K562 (cell line): ENCODE data around the gene RAB3C. TPM values are rescaled to one million over a fixed set of nuclear protein-coding genes. Genes with fewer than 3 reads are reported as not detected.

ENCODE experiments used
- ATAC-seq: fragments of 200-7000 bp; cut with Tn5 transposase; 3 replicates; pipeline ENCODE4 v1.9.1; 2020; ENCODE audit warnings: moderate library complexity
- BruUV-seq: library from RNA; stranded (reverse); fragments of 400-500 nt; replicated peaks from 2 replicates; lab custom pipeline; 2021; lab: Mats Ljungman, UMichigan
- CTCF ChIA-PET: fragments of 300-600 bp; formaldehyde crosslinking; extraction: SDS; loops from one replicate; lab custom pipeline; 2021; ENCODE audit warnings: low intra/inter-chr PET ratio; lab: Yijun Ruan, JAX
- POLR2A ChIA-PET: fragments of 300-600, 350-650 bp; sonication (Branson Sonifier 250); formaldehyde crosslinking; extraction: SDS; loops from one replicate; lab custom pipeline; 2021; ENCODE audit warnings: antibody characterized with exemption, inconsistent platforms; lab: Yijun Ruan, JAX
- DNase-seq, 4 experiments: peaks; one replicate each; pipeline versions ENCODE4 v3.0.0 to v3.0.0-alpha.2; 2011 to 2018; ENCODE audit warnings: low spot score in 3 of 4, mixed read lengths in 3 of 4; ENCODE audit errors: extremely low read depth in 1 of 4
- FAIRE-seq: peaks from 2 replicates; lab custom pipeline; 2011; peaks lifted over from hg19 to GRCh38; lab: Jason Lieb, UNC
- H2AFZ ChIP-seq: 2 replicates; pipeline ENCODE4 v1.6.0; 2011; ENCODE audit warnings: low read depth, low read length, control low read depth, inconsistent platforms
- H3K27ac ChIP-seq: fragments of 200-600 bp; 3 replicates; pipeline ENCODE4 v1.8.0; 2011; ENCODE audit warnings: low read depth, mild to moderate bottlenecking, control low read depth, inconsistent platforms, low read length, moderate library complexity, mixed read lengths; ENCODE audit errors: extremely low read depth
- H3K27me3 ChIP-seq, 2 experiments: fragments of 300-600 bp in 1 of 2; 2 replicates in 1 of 2; 3 replicates in 1 of 2; pipeline versions ENCODE4 v1.6.0 to v1.8.0; 2011; ENCODE audit warnings: inconsistent platforms in 2 of 2, low read length in 2 of 2, mild to moderate bottlenecking in 1 of 2, mixed read lengths in 1 of 2, moderate library complexity in 1 of 2; ENCODE audit not compliant: control insufficient read depth in 2 of 2, insufficient read depth in 2 of 2
- H3K36me3 ChIP-seq: fragments of 300-600 bp; 3 replicates; pipeline ENCODE4 v1.8.0; 2011; ENCODE audit warnings: mild to moderate bottlenecking, low read length, inconsistent platforms; ENCODE audit not compliant: control insufficient read depth, insufficient read depth
- H3K4me1 ChIP-seq, 2 experiments: fragments of 200-600 bp in 1 of 2; replicated peaks in 1 of 2; 2 replicates in 1 of 2; 3 replicates in 1 of 2; pipeline versions ENCODE4 v1.5.1 to v1.8.0; 2011; ENCODE audit warnings: inconsistent platforms in 2 of 2, low read length in 2 of 2, mild to moderate bottlenecking in 1 of 2, mixed read lengths in 1 of 2, moderate library complexity in 1 of 2; ENCODE audit not compliant: control insufficient read depth in 2 of 2, insufficient read depth in 2 of 2
- H3K4me2 ChIP-seq: 2 replicates; pipeline ENCODE4 v1.6.1; 2011; ENCODE audit warnings: low read length, control low read depth, inconsistent platforms, mixed read lengths; ENCODE audit not compliant: insufficient read depth
- H3K4me3 ChIP-seq: fragments of 200-600 bp; sonication (generic), shearing (Covaris generic); 2 replicates; pipeline ENCODE4 v1.5.1; 2016; ENCODE audit warnings: control low read depth, inconsistent platforms
- H3K79me2 ChIP-seq: fragments of 200-600 bp; 3 replicates; pipeline ENCODE4 v1.8.0; 2011; ENCODE audit warnings: low read length, inconsistent platforms; ENCODE audit not compliant: control insufficient read depth, insufficient read depth
- H3K9ac ChIP-seq, 2 experiments: 2 replicates each; pipeline versions ENCODE4 v1.6.0 to v1.6.1; 2011; ENCODE audit warnings: low read depth in 2 of 2, low read length in 2 of 2, control low read depth in 1 of 2, inconsistent platforms in 1 of 2, mild to moderate bottlenecking in 1 of 2, mixed read lengths in 1 of 2; ENCODE audit not compliant: insufficient read depth in 1 of 2
- H3K9me1 ChIP-seq: one replicate; pipeline ENCODE4 v1.6.0; 2011; ENCODE audit warnings: inconsistent platforms, mild to moderate bottlenecking, low read length, moderate library complexity; ENCODE audit not compliant: control insufficient read depth, insufficient read depth
- H3K9me3 ChIP-seq: replicated peaks from 2 replicates; pipeline ENCODE4 v1.5.1; 2011; ENCODE audit warnings: low read depth, low read length, inconsistent platforms; ENCODE audit not compliant: control insufficient read depth, insufficient read depth
- H4K20me1 ChIP-seq: replicated peaks from 2 replicates; pipeline ENCODE4 v1.6.1; 2011; ENCODE audit warnings: low read length, inconsistent platforms, mixed read lengths; ENCODE audit not compliant: control insufficient read depth, insufficient read depth
- ETS1 ChIP-seq: conservative IDR thresholded peaks from 2 replicates; pipeline ENCODE4 v1.6.1; 2011; ENCODE audit warnings: low read depth, mild to moderate bottlenecking, low read length; ENCODE audit not compliant: control insufficient read depth
- HDAC2 ChIP-seq: fragments of 450-650 bp; IDR thresholded peaks from 2 replicates; pipeline ENCODE4 v1.6.1; 2016; ENCODE audit warnings: mild to moderate bottlenecking
- HNRNPK ChIP-seq: fragments of 200-400 bp; formaldehyde crosslinking; IDR thresholded peaks from one replicate; pipeline ENCODE4 v1.6.1; 2018; ENCODE audit warnings: mild to moderate bottlenecking, low read depth, low read length; ENCODE audit not compliant: poor library complexity, severe bottlenecking
- HNRNPUL1 ChIP-seq: fragments of 200-400 bp; formaldehyde crosslinking; IDR thresholded peaks from 2 replicates; pipeline ENCODE4 v1.6.1; 2017; ENCODE audit warnings: low read length
- LEF1 ChIP-seq: fragments of 450-650 bp; IDR thresholded peaks from 2 replicates; pipeline ENCODE4 v1.6.1; 2016; ENCODE audit warnings: mild to moderate bottlenecking
- MECOM ChIP-seq: fragments of 250-450 bp; sonication (Bioruptor Pico); IDR thresholded peaks from 2 replicates; pipeline ENCODE4 v1.8.0; 2022; ENCODE audit warnings: inconsistent platforms
- MEF2A ChIP-seq: IDR thresholded peaks from 2 replicates; pipeline ENCODE4 v1.6.1; 2011; ENCODE audit warnings: low read depth, mild to moderate bottlenecking, low read length, moderate library complexity; ENCODE audit not compliant: control insufficient read depth
- MXD1 ChIP-seq: fragments of 250-450 bp; sonication (Bioruptor Pico); IDR thresholded peaks from 2 replicates; pipeline ENCODE4 v1.8.0; 2021; ENCODE audit warnings: borderline replicate concordance, mild to moderate bottlenecking, moderate library complexity; ENCODE audit not compliant: poor library complexity, severe bottlenecking
- NELFE ChIP-seq: IDR thresholded peaks from 2 replicates; pipeline ENCODE4 v1.6.1; 2011; ENCODE audit warnings: mild to moderate bottlenecking; ENCODE audit not compliant: insufficient read depth, insufficient read length
- SMARCC2 ChIP-seq: fragments of 450-650 bp; IDR thresholded peaks from 2 replicates; pipeline ENCODE4 v1.6.1; 2017; ENCODE audit warnings: antibody characterized with exemption, moderate library complexity, mild to moderate bottlenecking, low read depth
- ZEB2 ChIP-seq: fragments of 450-650 bp; IDR thresholded peaks from 2 replicates; pipeline ENCODE4 v1.6.1; 2016
- ZFP91 ChIP-seq: sonication (generic); formaldehyde crosslinking; IDR thresholded peaks from 2 replicates; pipeline ENCODE4 v1.8.0; 2022; ENCODE audit warnings: mild to moderate bottlenecking, missing genetic modification reagents
- ZNF239 ChIP-seq: fragments of 250-450 bp; sonication (Bioruptor Pico); IDR thresholded peaks from 2 replicates; pipeline ENCODE4 v1.4.0; 2020; ENCODE audit warnings: mild to moderate bottlenecking
- ZNF324 ChIP-seq: fragments of 250-450 bp; sonication (Bioruptor Pico); IDR thresholded peaks from 2 replicates; pipeline ENCODE4 v1.4.0; 2020; ENCODE audit warnings: mild to moderate bottlenecking
- ZNF639 ChIP-seq, 2 experiments: fragments of 200-800 bp in 1 of 2; sonication (Bioruptor generic) in 1 of 2; sonication (generic) in 1 of 2; formaldehyde crosslinking in 1 of 2; IDR thresholded peaks in 1 of 2; conservative IDR thresholded peaks in 1 of 2; 2 replicates each; pipeline versions ENCODE4 v1.5.0 to v1.6.1; 2016 to 2020; ENCODE audit warnings: missing compliant biosample characterization in 1 of 2, missing genetic modification characterization in 1 of 2, missing genetic modification reagents in 1 of 2
- WGBS: fragments of 100-300 bp; shearing (Covaris generic); methylation state at CpG from one replicate; pipeline ENCODE4 v1.1.6; 2016; ENCODE audit warnings: low coverage, mixed read lengths; ENCODE audit not compliant: insufficient coverage; ENCODE audit errors: missing lambda C conversion rate; 5-methylcytosine and 5-hydroxymethylcytosine counted together
- in situ Hi-C: fragments of 300-500 bp; cut with MboI; formaldehyde crosslinking; loops from 4 replicates; pipeline ENCODE4 v1.15.0; 2018; ENCODE audit warnings: inconsistent platforms, mixed read lengths
- intact Hi-C: fragments of 100-400 bp; cut with micrococcal nuclease; formaldehyde crosslinking; loops from 2 replicates; pipeline ENCODE4 v1.14.2; 2022
- polyA plus RNA-seq, 8 experiments: library from polyadenylated mRNA; depleted of rRNA in 4 of 8; stranded (reverse) in 5 of 8; unstranded in 3 of 8; fragments of >200 nt; fragmentation: Nextera tagmentation in 2 of 8; fragmentation: Illumina TruSeq in 1 of 8; extraction: Ambion mirVana in 2 of 8; extraction: Trizol in 1 of 8; gene quantifications; 2 replicates each; pipeline versions ENCODE4 v1.2.1 to v1.2.3, GENCODE V29; 2011 to 2014; ENCODE audit warnings: inconsistent platforms in 1 of 8, missing spikeins in 1 of 8
- total RNA-seq, 7 experiments: library from RNA; depleted of rRNA in 6 of 7; stranded (reverse); fragments of >200 nt in 6 of 7; fragmentation: Illumina TruSeq in 2 of 7; extraction: Trizol in 2 of 7; gene quantifications; 2 replicates each; pipeline versions ENCODE4 v1.2.1 to v1.2.3, GENCODE V29; 2011 to 2021; ENCODE audit warnings: low replicate concordance in 1 of 7
- TF ChIP-seq, protein P1 (sequence below): fragments of 450-650 bp; formaldehyde crosslinking; IDR thresholded peaks from 2 replicates; pipeline ENCODE4 v1.4.0; 2020; ENCODE audit warnings: mild to moderate bottlenecking

RAB3C gene
- total and polyA plus RNA-seq, 9 of the 15 experiments (the other 6 are each of a cell fraction or from before 2014, with no cell fraction given): not detected

- TF ChIP-seq ZNF239 (CRISPR knock-in tag): no peak
- TF ChIP-seq, all 486 proteins: peak for 3
Measured at GRCh38 chr5:58739051-58739450, 156.2 kb downstream of the RAB3C start (continued).

DNA sequence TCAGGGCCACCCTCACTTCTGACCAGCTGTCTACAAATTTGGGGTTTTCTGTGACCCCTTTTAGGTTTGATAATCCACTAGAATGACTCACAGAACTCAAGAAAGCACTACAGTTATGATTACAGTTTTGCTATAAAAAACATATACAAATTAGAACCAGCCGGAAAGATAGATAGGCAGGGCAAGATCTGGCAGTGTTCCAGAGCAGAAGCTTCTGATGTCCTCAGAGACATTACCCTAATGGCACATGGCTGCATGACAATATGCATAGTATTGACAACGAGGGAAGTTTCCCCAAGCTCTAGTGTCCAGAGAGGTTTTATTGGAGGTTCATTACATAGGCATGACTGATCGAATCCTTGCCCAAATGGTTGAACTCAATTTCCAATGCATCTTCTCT lies 158.1 kb downstream of the RAB3C start:
- BruUV-seq: no TSS peak
- H2AFZ ChIP-seq: no peak overlapping the region
- H4K20me1 ChIP-seq: no peaks in the 10 kb centered on the region
- no peaks in the 10 kb centered on the region for H3K36me3 ChIP-seq
- ChIA-PET POLR2A (no interaction called here), CTCF (no interaction called here)
- H3K4me2 ChIP-seq: no peak overlapping the region
- H3K27ac ChIP-seq: no peak overlapping the region
- intact Hi-C loops (no loop called here), in situ Hi-C loops (no loop called here)
- DNase-seq (no peak), FAIRE-seq (no peak), ATAC-seq (no peak)
- no peaks in the 10 kb centered on the region for H3K27me3 ChIP-seq
- H3K9ac ChIP-seq: no peak overlapping the region
- H3K4me3 ChIP-seq: no peak overlapping the region
- no peaks in the 10 kb centered on the region for H3K4me1 ChIP-seq
- H3K9me3 ChIP-seq: no peaks in the 10 kb centered on the region
- no peaks in the 10 kb centered on the region for H3K9me1 ChIP-seq
- WGBS: 7% methylated on average over 3 of the region's 3 CpGs
- no peaks in the 10 kb centered on the region for H3K79me2 ChIP-seq
- TF ChIP-seq NELFE (no peak), HNRNPUL1 (no peak), HNRNPK (no peak), MEF2A (no peak), ZNF639 (CRISPR knock-in tag; conservative IDR thresholded peaks at IDR 0.05 in 1 of 2, IDR thresholded peaks at IDR 0.05 in 1 of 2) (no peak), ZFP91 (CRISPR knock-in tag) (no peak), ZNF324 (no peak), ETS1 (no peak), MECOM (CRISPR knock-in tag) (no peak), HDAC2 (no peak), SMARCC2 (no peak), ZEB2 (no peak), LEF1 (no peak), MXD1 (CRISPR knock-in tag) (no peak)
- TF ChIP-seq, protein P1, sequence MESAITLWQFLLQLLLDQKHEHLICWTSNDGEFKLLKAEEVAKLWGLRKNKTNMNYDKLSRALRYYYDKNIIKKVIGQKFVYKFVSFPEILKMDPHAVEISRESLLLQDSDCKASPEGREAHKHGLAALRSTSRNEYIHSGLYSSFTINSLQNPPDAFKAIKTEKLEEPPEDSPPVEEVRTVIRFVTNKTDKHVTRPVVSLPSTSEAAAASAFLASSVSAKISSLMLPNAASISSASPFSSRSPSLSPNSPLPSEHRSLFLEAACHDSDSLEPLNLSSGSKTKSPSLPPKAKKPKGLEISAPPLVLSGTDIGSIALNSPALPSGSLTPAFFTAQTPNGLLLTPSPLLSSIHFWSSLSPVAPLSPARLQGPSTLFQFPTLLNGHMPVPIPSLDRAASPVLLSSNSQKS (CRISPR knock-in tag): no peak
